Neuronal stem cell (in vitro differentiated cells): ENCODE data around the gene DRD2.

Experiments used
- DNase-seq: peaks from one replicate; pipeline ENCODE4 v3.0.0-alpha.2; 2013; ENCODE audit warnings: low spot score
- H2AFZ ChIP-seq: one replicate; pipeline ENCODE4 v1.6.1; 2013; ENCODE audit warnings: mild to moderate bottlenecking, low read length, inconsistent platforms
- H2AK5ac ChIP-seq: 2 replicates; pipeline ENCODE4 v1.6.1; 2013; ENCODE audit warnings: low read depth, mild to moderate bottlenecking, inconsistent platforms, low read length, moderate library complexity, mixed read lengths
- H2BK120ac ChIP-seq: 2 replicates; pipeline ENCODE4 v1.6.1; 2013; ENCODE audit warnings: low read depth, mild to moderate bottlenecking, inconsistent platforms, low read length, moderate library complexity, mixed read lengths
- H2BK12ac ChIP-seq: one replicate; pipeline ENCODE4 v1.6.1; 2013; ENCODE audit warnings: low read length, inconsistent platforms
- H2BK15ac ChIP-seq: 2 replicates; pipeline ENCODE4 v1.6.1; 2013; ENCODE audit warnings: mild to moderate bottlenecking, low read length, inconsistent platforms, mixed read lengths
- H2BK5ac ChIP-seq: one replicate; pipeline ENCODE4 v1.6.1; 2013; ENCODE audit warnings: inconsistent platforms, mild to moderate bottlenecking, low read length, moderate library complexity
- H3K14ac ChIP-seq: one replicate; pipeline ENCODE4 v1.6.1; 2013; ENCODE audit warnings: low read length, inconsistent platforms
- H3K18ac ChIP-seq: 2 replicates; pipeline ENCODE4 v1.6.1; 2013; ENCODE audit warnings: low read length, inconsistent platforms
- H3K23ac ChIP-seq: 2 replicates; pipeline ENCODE4 v1.6.1; 2013; ENCODE audit warnings: low read depth, mild to moderate bottlenecking, mixed read lengths, low read length, inconsistent platforms; ENCODE audit not compliant: poor library complexity
- H3K27ac ChIP-seq: replicated peaks from 3 replicates; pipeline ENCODE4 v1.5.1; 2013; ENCODE audit warnings: low read length, inconsistent platforms
- H3K27me3 ChIP-seq, 3 experiments: 2 replicates each; pipeline ENCODE4 v1.6.1; 2013; ENCODE audit warnings: low read length in 3 of 3, mild to moderate bottlenecking in 2 of 3, inconsistent platforms in 1 of 3, low read depth in 1 of 3, mixed read lengths in 1 of 3, moderate library complexity in 1 of 3; ENCODE audit not compliant: control insufficient read depth in 3 of 3, insufficient read depth in 3 of 3
- H3K36me3 ChIP-seq, 2 donors: replicated peaks in 1 of 2; 2 replicates each; pipeline ENCODE4 v1.6.1; 2013; ENCODE audit warnings: low read length in 2 of 2; ENCODE audit not compliant: control insufficient read depth in 2 of 2, insufficient read depth in 2 of 2
- H3K4ac ChIP-seq: 2 replicates; pipeline ENCODE4 v1.6.1; 2013; ENCODE audit warnings: inconsistent platforms, mild to moderate bottlenecking, low read length, moderate library complexity
- H3K4me1 ChIP-seq, 2 donors: 1 replicate in 1 of 2; 2 replicates in 1 of 2; pipeline ENCODE4 v1.6.1; 2013; ENCODE audit warnings: low read length in 2 of 2, low read depth in 1 of 2; ENCODE audit not compliant: control insufficient read depth in 2 of 2, insufficient read depth in 1 of 2
- H3K4me2 ChIP-seq: one replicate; pipeline ENCODE4 v1.6.1; 2013; ENCODE audit warnings: mild to moderate bottlenecking, low read length, inconsistent platforms; ENCODE audit not compliant: insufficient read depth, poor library complexity, severe bottlenecking
- H3K4me3 ChIP-seq, 2 donors: 2 replicates each; pipeline ENCODE4 v1.5.1; 2013; ENCODE audit warnings: low read length in 2 of 2, mild to moderate bottlenecking in 2 of 2, inconsistent platforms in 1 of 2, moderate library complexity in 1 of 2
- H3K79me1 ChIP-seq: one replicate; pipeline ENCODE4 v1.6.1; 2013; ENCODE audit warnings: low read depth, mild to moderate bottlenecking, inconsistent platforms, low read length, moderate library complexity
- H3K9ac ChIP-seq: one replicate; pipeline ENCODE4 v1.6.1; 2013; ENCODE audit warnings: mild to moderate bottlenecking, low read depth, low read length, inconsistent platforms; ENCODE audit not compliant: poor library complexity
- H3K9me3 ChIP-seq, 2 donors: replicated peaks in 1 of 2; 2 replicates each; pipeline versions ENCODE3 to v1.6.1; 2013; ENCODE audit warnings: low read length in 2 of 2, mild to moderate bottlenecking in 2 of 2, inconsistent platforms in 1 of 2, low read depth in 1 of 2, mixed read lengths in 1 of 2, moderate library complexity in 1 of 2; ENCODE audit not compliant: control insufficient read depth in 2 of 2, insufficient read depth in 1 of 2
- H4K8ac ChIP-seq: one replicate; pipeline ENCODE4 v1.6.1; 2013; ENCODE audit warnings: low read depth, mild to moderate bottlenecking, inconsistent platforms, low read length, moderate library complexity
- H4K91ac ChIP-seq: one replicate; pipeline ENCODE4 v1.6.1; 2013; ENCODE audit warnings: low read length, low read depth, mild to moderate bottlenecking, inconsistent platforms; ENCODE audit not compliant: poor library complexity
- WGBS, 2 donors: extraction: QIAGEN DNeasy Blood & Tissue Kit; methylation state at CpG; one replicate each; pipeline ENCODE4 v1.1.7; 2013; ENCODE audit warnings: missing lambda C conversion rate in 2 of 2, mixed read lengths in 1 of 2; ENCODE audit not compliant: insufficient read length in 2 of 2, insufficient replicate concordance in 1 of 2; ENCODE audit errors: extremely low coverage in 2 of 2; 5-methylcytosine and 5-hydroxymethylcytosine counted together

Gene DRD2

DNA sequence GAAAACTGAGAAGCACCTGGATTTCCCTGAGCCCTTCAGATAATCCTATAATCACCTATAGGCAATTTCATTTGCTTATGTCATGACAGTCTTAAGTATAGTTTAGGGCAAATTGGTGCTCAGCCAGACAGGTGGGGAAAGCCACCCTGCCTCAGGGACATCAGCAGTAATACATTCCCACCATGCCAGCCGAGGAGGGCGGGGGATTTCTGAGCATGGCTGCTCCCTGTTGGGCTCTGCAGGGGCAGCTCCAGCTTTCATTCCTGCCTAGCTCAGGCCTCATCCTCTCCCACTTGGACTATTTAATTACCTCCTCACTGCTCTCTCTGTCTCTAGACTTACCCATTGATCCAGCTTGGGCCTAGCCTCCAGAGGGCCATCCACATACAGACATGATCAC lies 9.0 kb upstream of the DRD2 start:
- WGBS, 2 donors = no CpG with 5 or more reads among the region's 2 CpGs
- Histone ChIP-seq H3K36me3 (no peaks in the 10 kb centered on the region), H3K4me3 (no peak overlapping the region), H2AK5ac (no peak overlapping the region), H3K27ac (no peak overlapping the region), H3K18ac (no peak overlapping the region), H3K79me1 (no peaks in the 10 kb centered on the region), H3K23ac (peak overlapping the region; percentile 71), H2BK12ac (no peak overlapping the region), H3K9ac (no peak overlapping the region), H3K4ac (no peak overlapping the region), H3K27me3 (peaks cover 0 to 6% (median 0%) of the 10 kb centered on the region in 3 experiments), H3K4me1 (no peaks in the 10 kb centered on the region), H2BK120ac (no peak overlapping the region), H4K8ac (no peak overlapping the region), H2BK5ac (no peak overlapping the region), H2AFZ (no peak overlapping the region), H3K4me2 (no peak overlapping the region), H3K14ac (no peak overlapping the region), H2BK15ac (no peak overlapping the region), H4K91ac (no peak overlapping the region), H3K9me3 (no peaks in the 10 kb centered on the region)
- DNase-seq = no peak

DNA sequence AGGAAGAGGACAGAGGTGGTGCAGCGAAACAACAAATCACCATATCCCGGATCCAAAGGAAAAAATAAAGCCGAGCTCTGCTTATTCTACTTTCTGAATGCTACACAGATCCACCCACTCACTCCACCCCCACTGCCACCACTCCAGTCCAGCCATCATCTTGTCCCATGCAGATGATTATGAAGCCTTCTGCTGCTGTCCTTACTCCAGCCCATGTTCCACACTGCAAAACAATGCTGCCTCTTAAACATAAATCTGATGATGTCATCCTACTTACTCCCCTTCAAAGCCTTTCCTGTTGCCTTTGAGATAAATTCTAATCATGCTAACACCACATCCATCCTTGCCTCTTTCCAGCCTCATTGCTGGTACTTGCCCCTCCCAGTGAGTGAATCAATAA lies 6.5 kb upstream of the DRD2 start:
- Histone ChIP-seq H4K91ac (no peak overlapping the region), H3K4me3 (no peak overlapping the region), H3K9me3 (no peaks in the 10 kb centered on the region), H3K14ac (no peak overlapping the region), H2AK5ac (no peak overlapping the region), H3K9ac (no peak overlapping the region), H2BK12ac (no peak overlapping the region), H3K4me2 (no peak overlapping the region), H3K27ac (no peak overlapping the region), H3K27me3 (peaks cover 0 to 19% (median 2%) of the 10 kb centered on the region in 3 experiments), H2AFZ (no peak overlapping the region), H2BK120ac (no peak overlapping the region), H3K23ac (no peak overlapping the region), H2BK15ac (no peak overlapping the region), H3K4ac (no peak overlapping the region), H3K4me1 (no peaks in the 10 kb centered on the region), H3K36me3 (no peaks in the 10 kb centered on the region), H4K8ac (no peak overlapping the region), H3K79me1 (no peaks in the 10 kb centered on the region), H3K18ac (no peak overlapping the region), H2BK5ac (no peak overlapping the region)
- no peak for DNase-seq
- no CpG with 5 or more reads among the region's 3 CpGs for WGBS, 2 donors

DNA sequence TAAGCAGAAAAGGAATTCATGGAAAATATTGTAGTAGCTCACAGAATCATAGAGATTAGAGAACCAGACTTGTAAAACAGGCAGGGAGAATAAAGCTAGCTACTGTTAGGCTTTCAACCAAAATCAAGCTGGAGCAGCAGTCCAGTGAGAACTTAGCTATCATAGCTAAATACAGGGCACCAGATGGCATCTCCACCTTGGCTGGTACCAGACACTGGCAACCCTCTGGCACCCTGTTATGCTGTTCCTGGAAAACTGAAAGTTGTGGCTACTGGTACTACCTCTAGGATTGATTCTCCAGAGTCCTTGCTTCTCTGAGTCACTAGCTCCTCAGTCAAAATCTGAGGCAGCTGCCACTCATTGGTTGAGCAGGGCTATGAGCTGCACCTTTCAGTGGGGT lies 6.0 kb upstream of the DRD2 start:
- Histone ChIP-seq H4K91ac (no peak overlapping the region), H3K23ac (no peak overlapping the region), H3K36me3 (no peaks in the 10 kb centered on the region), H2AK5ac (no peak overlapping the region), H2BK120ac (no peak overlapping the region), H2AFZ (no peak overlapping the region), H3K4me3 (no peak overlapping the region), H3K4ac (no peak overlapping the region), H3K9ac (no peak overlapping the region), H3K79me1 (no peaks in the 10 kb centered on the region), H4K8ac (no peak overlapping the region), H2BK15ac (no peak overlapping the region), H3K27ac (no peak overlapping the region), H3K4me1 (no peaks in the 10 kb centered on the region), H3K9me3 (no peaks in the 10 kb centered on the region), H3K4me2 (no peak overlapping the region), H2BK5ac (no peak overlapping the region), H2BK12ac (no peak overlapping the region), H3K18ac (no peak overlapping the region), H3K14ac (no peak overlapping the region), H3K27me3 (peaks cover 0 to 24% (median 7%) of the 10 kb centered on the region in 3 experiments)
- no peak for DNase-seq

DNA sequence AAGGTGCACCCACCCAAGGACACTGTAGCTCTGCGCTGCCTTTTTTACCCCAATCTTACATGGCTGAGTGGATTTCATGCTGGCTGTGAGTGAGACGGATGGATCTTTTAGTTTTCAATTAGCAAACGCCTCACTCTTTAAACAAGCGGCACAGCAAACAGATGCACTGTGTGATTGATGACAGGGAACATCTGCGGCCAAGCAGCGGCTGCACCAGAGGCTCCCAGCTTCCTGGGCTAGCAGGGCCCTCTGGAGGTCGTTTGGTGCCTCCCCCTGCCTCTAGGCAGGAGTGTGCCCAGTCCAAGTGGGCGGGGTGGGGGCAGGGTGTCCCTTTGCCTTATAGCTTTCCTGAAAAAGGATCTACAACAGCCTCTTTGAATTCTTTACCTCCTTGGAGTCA lies 2.1 kb upstream of the DRD2 start:
- Histone ChIP-seq H2BK12ac (no peak overlapping the region), H3K9me3 (no peaks in the 10 kb centered on the region), H3K23ac (no peak overlapping the region), H3K4ac (no peak overlapping the region), H3K79me1 (no peaks in the 10 kb centered on the region), H3K9ac (no peak overlapping the region), H3K14ac (no peak overlapping the region), H3K27me3 (peaks cover 2 to 58% (median 29%) of the 10 kb centered on the region in 3 experiments), H2AFZ (no peak overlapping the region), H4K8ac (no peak overlapping the region), H4K91ac (no peak overlapping the region), H2AK5ac (no peak overlapping the region), H3K4me2 (no peak overlapping the region), H3K27ac (no peak overlapping the region), H3K18ac (no peak overlapping the region), H2BK5ac (no peak overlapping the region), H3K4me3 (no peak overlapping the region), H2BK120ac (no peak overlapping the region), H3K4me1 (peaks cover 0 to 2% of the 10 kb centered on the region in 2 donors), H3K36me3 (no peaks in the 10 kb centered on the region), H2BK15ac (no peak overlapping the region)
- no peak for DNase-seq
- no CpG with 5 or more reads among the region's 8 CpGs for WGBS, 2 donors
